VCaP (cell line): Measurements from ENCODE around the gene CBARP.

ENCODE experiments used
- H3K27ac ChIP-seq: fragments of 450-650 bp; 2 replicates; pipeline ENCODE4 v1.5.1; 2017
- TF ChIP-seq, protein P1 (sequence below): fragments of 450-650 bp; conservative IDR thresholded peaks from 2 replicates; pipeline ENCODE4 v1.5.1; 2017; ENCODE audit warnings: mild to moderate bottlenecking, moderate library complexity

Gene CBARP

GRCh38 chr19:1283207-1283916, 45.6 kb upstream of the CBARP start:
- no peak overlapping the region for H3K27ac ChIP-seq
- TF ChIP-seq, protein P1, sequence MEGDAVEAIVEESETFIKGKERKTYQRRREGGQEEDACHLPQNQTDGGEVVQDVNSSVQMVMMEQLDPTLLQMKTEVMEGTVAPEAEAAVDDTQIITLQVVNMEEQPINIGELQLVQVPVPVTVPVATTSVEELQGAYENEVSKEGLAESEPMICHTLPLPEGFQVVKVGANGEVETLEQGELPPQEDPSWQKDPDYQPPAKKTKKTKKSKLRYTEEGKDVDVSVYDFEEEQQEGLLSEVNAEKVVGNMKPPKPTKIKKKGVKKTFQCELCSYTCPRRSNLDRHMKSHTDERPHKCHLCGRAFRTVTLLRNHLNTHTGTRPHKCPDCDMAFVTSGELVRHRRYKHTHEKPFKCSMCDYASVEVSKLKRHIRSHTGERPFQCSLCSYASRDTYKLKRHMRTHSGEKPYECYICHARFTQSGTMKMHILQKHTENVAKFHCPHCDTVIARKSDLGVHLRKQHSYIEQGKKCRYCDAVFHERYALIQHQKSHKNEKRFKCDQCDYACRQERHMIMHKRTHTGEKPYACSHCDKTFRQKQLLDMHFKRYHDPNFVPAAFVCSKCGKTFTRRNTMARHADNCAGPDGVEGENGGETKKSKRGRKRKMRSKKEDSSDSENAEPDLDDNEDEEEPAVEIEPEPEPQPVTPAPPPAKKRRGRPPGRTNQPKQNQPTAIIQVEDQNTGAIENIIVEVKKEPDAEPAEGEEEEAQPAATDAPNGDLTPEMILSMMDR: no peak

GRCh38 chr19:1282588-1283206, 44.9 kb upstream of the CBARP start:
- TF ChIP-seq, protein P1: no peak
- no peak overlapping the region for H3K27ac ChIP-seq

- TF ChIP-seq, protein P1: no peak
- H3K27ac ChIP-seq: no peak overlapping the region
These were observed 43.9 kb upstream of the CBARP start for GRCh38 chr19:1281569-1282287.

GRCh38 chr19:1280636-1281568, 43.1 kb upstream of the CBARP start:
- TF ChIP-seq, protein P1: no peak
- no peak overlapping the region; the same call in 1 of the 2 replicates for H3K27ac ChIP-seq

DNA sequence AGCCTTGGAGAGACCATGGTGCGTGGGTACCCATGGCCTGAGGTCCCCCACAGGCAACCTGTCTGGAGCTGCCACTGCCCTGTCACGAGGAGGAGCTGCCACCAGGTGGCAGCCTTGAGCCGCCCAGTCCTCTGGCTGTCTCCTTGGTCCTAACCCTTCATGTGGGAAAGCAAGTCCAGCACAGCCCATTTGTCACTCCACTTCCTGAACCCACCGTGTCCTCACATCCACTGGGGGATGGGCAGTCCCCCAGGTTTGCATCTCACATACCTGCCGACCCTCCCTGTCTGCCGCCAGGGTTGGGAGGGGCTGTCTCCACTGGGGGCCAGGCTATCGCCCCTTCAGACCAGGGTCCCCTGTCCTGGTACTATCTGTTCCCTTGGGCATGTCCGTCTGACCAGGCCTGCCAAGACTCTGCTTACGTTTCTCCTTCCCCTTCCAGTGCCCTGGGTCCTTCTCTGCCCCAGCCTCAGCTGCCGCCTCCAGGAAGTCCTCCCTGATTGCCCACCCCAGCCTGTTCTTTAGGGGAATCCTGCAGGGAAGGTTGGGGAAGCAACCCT, 42.1 kb upstream of the CBARP start:
- peak overlapping the region; percentile 30; the same call in 1 of the 2 replicates for H3K27ac ChIP-seq
- TF ChIP-seq, protein P1: peak; percentile 96

DNA sequence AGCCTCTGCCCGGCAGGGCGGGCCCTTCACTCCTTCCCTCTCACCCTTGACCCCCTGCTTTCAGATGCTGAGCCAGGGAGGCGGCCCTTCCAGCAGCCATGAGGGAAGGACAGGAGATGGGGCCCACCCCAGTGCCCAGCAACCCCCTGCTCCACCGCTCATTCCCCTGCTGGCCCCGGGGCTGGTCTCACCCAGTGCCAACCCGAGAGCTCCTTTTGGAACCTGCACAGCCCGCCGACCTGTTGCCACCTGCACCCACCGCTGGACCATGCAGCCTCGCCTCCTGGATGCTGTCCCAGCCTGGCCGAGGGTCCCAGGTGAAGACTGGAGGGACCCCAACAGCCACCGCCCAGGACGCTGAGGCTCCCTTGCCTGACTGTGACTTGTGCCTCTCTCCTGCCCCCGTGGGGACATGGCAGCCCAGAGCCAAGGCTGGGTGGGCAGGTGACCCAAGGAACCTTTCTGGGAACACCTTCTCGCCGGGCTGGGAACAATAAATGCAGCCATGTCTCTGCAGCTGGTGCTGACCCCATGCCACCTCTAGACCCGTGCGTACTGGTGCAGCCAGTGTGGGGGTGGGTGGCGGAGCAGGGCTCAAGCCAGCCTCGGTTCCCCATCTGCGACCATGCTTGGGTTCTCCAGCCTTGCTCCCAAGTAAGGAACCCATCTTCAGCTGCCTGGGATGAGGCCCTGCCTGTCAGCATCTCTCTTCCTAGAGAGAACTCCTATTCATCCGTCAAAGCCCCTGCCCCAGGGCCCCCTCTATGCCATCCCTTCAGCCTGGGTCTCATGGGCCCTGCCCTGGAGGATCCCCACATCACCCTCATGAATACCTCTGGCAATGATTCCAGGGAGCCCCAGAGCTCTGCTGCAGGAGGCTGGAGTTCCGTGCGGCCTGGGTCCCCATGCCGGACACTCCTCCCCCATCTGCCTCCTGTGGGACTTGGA, 41.2 kb upstream of the CBARP start:
- no peak overlapping the region for H3K27ac ChIP-seq
- TF ChIP-seq, protein P1: no peak
